H1 (cell line): ENCODE data around the gene NDUFAB1. TPM values are rescaled to one million over a fixed set of nuclear protein-coding genes. Genes with fewer than 3 reads are reported as not detected.

Experiments
- EZH2 ChIP-seq: fragments of 200-600 bp; sonication (generic); IDR thresholded peaks from 2 replicates; pipeline ENCODE4 v1.7.1; 2012; ENCODE audit warnings: low read depth, mild to moderate bottlenecking, moderate library complexity, low read length, inconsistent platforms; ENCODE audit not compliant: severe bottlenecking
- GABPA ChIP-seq: IDR thresholded peaks from 2 replicates; pipeline ENCODE4 v1.6.1; 2011; ENCODE audit warnings: mild to moderate bottlenecking, low read length, moderate library complexity, borderline replicate concordance; ENCODE audit not compliant: insufficient read depth
- HDAC2 ChIP-seq, 2 experiments: fragments of 300-600 bp in 1 of 2; sonication (generic) in 1 of 2; IDR thresholded peaks; 2 replicates each; pipeline ENCODE4 v1.6.1; 2011 to 2012; ENCODE audit warnings: low read depth in 2 of 2, low read length in 2 of 2, mild to moderate bottlenecking in 2 of 2, moderate library complexity in 2 of 2, borderline replicate concordance in 1 of 2, inconsistent platforms in 1 of 2
- POLR2AphosphoS5 ChIP-seq: IDR thresholded peaks from 2 replicates; pipeline ENCODE4 v1.6.1; 2011; ENCODE audit warnings: low read depth, low read length
- TAF7 ChIP-seq: optimal IDR thresholded peaks from 2 replicates; pipeline ENCODE3; 2011; ENCODE audit warnings: low read depth, mild to moderate bottlenecking, inconsistent platforms, low read length, moderate library complexity, borderline replicate concordance
- polyA plus RNA-seq, 7 experiments: library from polyadenylated mRNA; depleted of rRNA in 3 of 7; stranded (reverse) in 5 of 7; unstranded in 2 of 7; fragments of >200 nt in 5 of 7; fragments of 200-250 nt in 2 of 7; gene quantifications; 1 replicate in 5 of 7; 2 replicates in 1 of 7; 4 replicates in 1 of 7; pipeline versions ENCODE4 v1.2.1 to v1.2.3, GENCODE V29; 2011 to 2013; ENCODE audit warnings: missing spikeins in 2 of 7, mixed read lengths in 2 of 7
- total RNA-seq: library from RNA; stranded (reverse); fragmentation: NEBNext Ultra II Directional; extraction: Animal tissue kit (Norgen Biotek cat#: 25700); gene quantifications from 2 replicates; pipeline ENCODE4 v1.2.1, GENCODE V29; 2021
- TF ChIP-seq, protein P1 (sequence below), 3 experiments: IDR thresholded peaks; 1 replicate in 2 of 3; 2 replicates in 1 of 3; pipeline versions ENCODE4 v1.5.1 to v1.6.1; 2011; ENCODE audit warnings: low read length in 3 of 3, mild to moderate bottlenecking in 3 of 3, inconsistent platforms in 2 of 3, low read depth in 1 of 3, moderate library complexity in 1 of 3; ENCODE audit not compliant: insufficient read depth in 1 of 3; ENCODE audit errors: control extremely low read depth in 1 of 3

The NDUFAB1 gene
- total and polyA plus RNA-seq, 2 of the 8 experiments (the other 6 are each of a cell fraction or from before 2014, with no cell fraction given) = 135 to 294 TPM

- TF ChIP-seq, protein P1, sequence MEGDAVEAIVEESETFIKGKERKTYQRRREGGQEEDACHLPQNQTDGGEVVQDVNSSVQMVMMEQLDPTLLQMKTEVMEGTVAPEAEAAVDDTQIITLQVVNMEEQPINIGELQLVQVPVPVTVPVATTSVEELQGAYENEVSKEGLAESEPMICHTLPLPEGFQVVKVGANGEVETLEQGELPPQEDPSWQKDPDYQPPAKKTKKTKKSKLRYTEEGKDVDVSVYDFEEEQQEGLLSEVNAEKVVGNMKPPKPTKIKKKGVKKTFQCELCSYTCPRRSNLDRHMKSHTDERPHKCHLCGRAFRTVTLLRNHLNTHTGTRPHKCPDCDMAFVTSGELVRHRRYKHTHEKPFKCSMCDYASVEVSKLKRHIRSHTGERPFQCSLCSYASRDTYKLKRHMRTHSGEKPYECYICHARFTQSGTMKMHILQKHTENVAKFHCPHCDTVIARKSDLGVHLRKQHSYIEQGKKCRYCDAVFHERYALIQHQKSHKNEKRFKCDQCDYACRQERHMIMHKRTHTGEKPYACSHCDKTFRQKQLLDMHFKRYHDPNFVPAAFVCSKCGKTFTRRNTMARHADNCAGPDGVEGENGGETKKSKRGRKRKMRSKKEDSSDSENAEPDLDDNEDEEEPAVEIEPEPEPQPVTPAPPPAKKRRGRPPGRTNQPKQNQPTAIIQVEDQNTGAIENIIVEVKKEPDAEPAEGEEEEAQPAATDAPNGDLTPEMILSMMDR (IDR thresholded peaks at IDR 0.05; ENCODE audit: control extremely low read depth in 1 of 3, insufficient read depth in 1 of 3, low read depth in 1 of 3, low read length in 3 of 3) = no peak
- no peak for TF ChIP-seq TAF7
- TF ChIP-seq EZH2 = no peak
- TF ChIP-seq GABPA = no peak
- TF ChIP-seq POLR2AphosphoS5 = no peak
- no peak for TF ChIP-seq HDAC2 (IDR thresholded peaks at IDR 0.05; ENCODE audit: borderline replicate concordance in 1 of 2, low read depth in 2 of 2, low read length in 2 of 2)
Observed at GRCh38 chr16:23587726-23588125, 8.4 kb downstream of the NDUFAB1 start (continued).
